Measurements from ENCODE around the gene FAM81A.

Gene FAM81A

GRCh38 chr15:59532770-59533379 is 94.9 kb downstream of the FAM81A start:
- H3K9ac ChIP-seq (ENCODE audit: low read depth, low read length): no peak overlapping the region
- peaks cover 2% of the 10 kb centered on the region for H3K4me1 ChIP-seq (ENCODE audit: control insufficient read depth, insufficient read depth, low read length)
- H3K4me3 ChIP-seq (ENCODE audit: low read depth, low read length): no peak overlapping the region
- no peaks in the 10 kb centered on the region for H3K9me3 ChIP-seq (ENCODE audit: control insufficient read depth, insufficient read depth, low read length)
- H3K36me3 ChIP-seq (ENCODE audit: control insufficient read depth, insufficient read depth, low read length): no peaks in the 10 kb centered on the region
- peaks cover 2% of the 10 kb centered on the region for H3K27me3 ChIP-seq (ENCODE audit: control insufficient read depth, insufficient read depth, low read length)

GRCh38 chr15:59536553-59536952 is 98.6 kb downstream of the FAM81A start:
- H3K36me3 ChIP-seq (ENCODE audit: control insufficient read depth, insufficient read depth, low read length): no peaks in the 10 kb centered on the region
- no peak overlapping the region for H3K9ac ChIP-seq (ENCODE audit: low read depth, low read length)
- no peaks in the 10 kb centered on the region for H3K9me3 ChIP-seq (ENCODE audit: control insufficient read depth, insufficient read depth, low read length)
- H3K27me3 ChIP-seq (ENCODE audit: control insufficient read depth, insufficient read depth, low read length): peaks cover 9% of the 10 kb centered on the region
- H3K4me1 ChIP-seq (ENCODE audit: control insufficient read depth, insufficient read depth, low read length): no peaks in the 10 kb centered on the region
- H3K4me3 ChIP-seq (ENCODE audit: low read depth, low read length): no peak overlapping the region

DNA sequence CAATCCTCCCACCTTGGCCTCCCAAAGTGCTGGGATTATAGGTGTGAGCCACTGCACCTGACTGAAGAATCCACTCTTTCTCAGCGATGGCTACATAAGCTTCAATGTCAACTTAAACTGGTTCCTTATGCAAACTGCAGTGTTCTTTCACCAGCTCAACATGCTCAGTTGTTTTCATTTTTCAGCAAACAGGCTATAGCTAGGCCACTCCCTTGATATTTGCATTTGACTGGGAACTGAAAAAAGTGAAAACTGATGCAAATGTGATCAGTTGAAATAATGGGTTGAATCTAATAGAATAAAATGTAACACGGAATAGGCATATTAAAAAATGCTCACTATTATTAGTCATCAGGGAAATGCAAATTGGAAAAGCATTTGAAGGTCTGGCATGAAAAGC is 99.4 kb downstream of the FAM81A start:
- H3K9ac ChIP-seq (ENCODE audit: low read depth, low read length): no peak overlapping the region
- no peak overlapping the region for H3K4me3 ChIP-seq (ENCODE audit: low read depth, low read length)
- H3K27me3 ChIP-seq (ENCODE audit: control insufficient read depth, insufficient read depth, low read length): peaks cover 15% of the 10 kb centered on the region
- H3K4me1 ChIP-seq (ENCODE audit: control insufficient read depth, insufficient read depth, low read length): no peaks in the 10 kb centered on the region
- no peaks in the 10 kb centered on the region for H3K9me3 ChIP-seq (ENCODE audit: control insufficient read depth, insufficient read depth, low read length)
- no peaks in the 10 kb centered on the region for H3K36me3 ChIP-seq (ENCODE audit: control insufficient read depth, insufficient read depth, low read length)

DNA sequence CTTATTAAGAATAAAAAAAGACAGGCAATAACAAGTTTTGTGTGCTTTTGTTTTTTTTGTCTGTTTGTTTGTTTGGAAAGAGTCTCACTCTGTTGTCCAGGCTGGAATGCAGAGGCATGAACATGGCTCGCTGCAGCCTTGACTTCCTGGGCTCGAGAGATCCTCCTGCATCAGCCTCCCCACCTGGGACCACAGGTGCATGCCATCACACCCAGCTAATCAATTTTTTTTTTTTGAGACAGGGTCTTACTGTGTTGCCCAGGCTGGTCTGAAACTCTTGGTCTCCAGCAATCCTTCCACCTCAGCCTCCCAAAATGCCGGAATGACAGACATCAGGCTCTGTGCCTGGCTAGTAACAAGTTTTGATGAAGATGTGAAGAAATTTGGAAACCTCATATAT is 100.5 kb downstream of the FAM81A start:
- Histone ChIP-seq H3K9me3 (ENCODE audit: control insufficient read depth, insufficient read depth, low read length) (no peaks in the 10 kb centered on the region), H3K4me1 (ENCODE audit: control insufficient read depth, insufficient read depth, low read length) (no peaks in the 10 kb centered on the region), H3K36me3 (ENCODE audit: control insufficient read depth, insufficient read depth, low read length) (no peaks in the 10 kb centered on the region), H3K4me3 (ENCODE audit: low read depth, low read length) (no peak overlapping the region), H3K27me3 (ENCODE audit: control insufficient read depth, insufficient read depth, low read length) (peaks cover 26% of the 10 kb centered on the region), H3K9ac (ENCODE audit: low read depth, low read length) (no peak overlapping the region)

GRCh38 chr15:59539799-59540198 is 101.8 kb downstream of the FAM81A start:
- no peaks in the 10 kb centered on the region for H3K36me3 ChIP-seq (ENCODE audit: control insufficient read depth, insufficient read depth, low read length)
- H3K4me1 ChIP-seq (ENCODE audit: control insufficient read depth, insufficient read depth, low read length): no peaks in the 10 kb centered on the region
- no peak overlapping the region for H3K4me3 ChIP-seq (ENCODE audit: low read depth, low read length)
- no peaks in the 10 kb centered on the region for H3K9me3 ChIP-seq (ENCODE audit: control insufficient read depth, insufficient read depth, low read length)
- peaks cover 39% of the 10 kb centered on the region for H3K27me3 ChIP-seq (ENCODE audit: control insufficient read depth, insufficient read depth, low read length)
- H3K9ac ChIP-seq (ENCODE audit: low read depth, low read length): no peak overlapping the region

DNA sequence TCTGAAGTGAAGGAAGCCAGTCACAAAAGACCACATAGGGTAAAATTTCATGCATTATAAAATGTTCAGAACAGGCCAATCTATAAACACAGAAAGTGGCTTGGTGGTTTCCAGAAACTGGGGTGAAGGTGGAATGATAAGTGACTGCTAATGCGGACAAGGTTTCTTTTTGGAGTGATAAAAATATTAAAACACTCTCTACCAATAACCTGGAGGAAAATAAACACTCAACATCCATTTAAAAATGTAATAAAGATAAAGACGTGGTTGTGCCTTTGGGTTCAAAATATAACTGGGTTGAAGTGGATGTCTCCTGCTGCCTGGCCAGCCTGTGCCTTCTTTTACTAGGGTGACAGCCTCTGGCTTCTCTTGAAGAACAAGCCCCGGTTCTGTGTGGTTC is 102.7 kb downstream of the FAM81A start:
- H3K36me3 ChIP-seq (ENCODE audit: control insufficient read depth, insufficient read depth, low read length): no peaks in the 10 kb centered on the region
- peaks cover 41% of the 10 kb centered on the region for H3K27me3 ChIP-seq (ENCODE audit: control insufficient read depth, insufficient read depth, low read length)
- peaks cover under 1% of the 10 kb centered on the region for H3K4me1 ChIP-seq (ENCODE audit: control insufficient read depth, insufficient read depth, low read length)
- H3K9ac ChIP-seq (ENCODE audit: low read depth, low read length): no peak overlapping the region
- no peaks in the 10 kb centered on the region for H3K9me3 ChIP-seq (ENCODE audit: control insufficient read depth, insufficient read depth, low read length)
- H3K4me3 ChIP-seq (ENCODE audit: low read depth, low read length): no peak overlapping the region

DNA sequence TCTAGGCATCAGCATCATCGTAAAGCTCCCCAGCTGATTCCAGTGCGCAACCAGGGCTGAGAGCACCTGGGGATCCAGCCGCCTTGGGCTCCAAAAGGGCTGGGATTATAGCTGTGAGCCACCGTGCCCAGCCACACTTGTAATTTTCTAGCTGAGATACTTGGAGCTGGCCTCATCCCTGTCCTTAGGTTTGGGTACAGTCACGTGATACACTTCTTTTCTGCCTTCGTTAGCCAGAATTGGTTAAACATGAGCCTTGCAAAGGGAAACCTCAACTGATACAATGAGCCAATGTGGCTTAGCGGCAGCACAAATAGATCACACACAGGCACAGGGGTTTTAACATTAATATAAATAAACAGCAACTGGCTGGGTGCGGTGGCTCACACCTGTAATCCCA is 103.8 kb downstream of the FAM81A start:
- H3K9me3 ChIP-seq (ENCODE audit: control insufficient read depth, insufficient read depth, low read length): no peaks in the 10 kb centered on the region
- H3K27me3 ChIP-seq (ENCODE audit: control insufficient read depth, insufficient read depth, low read length): peaks cover 52% of the 10 kb centered on the region
- H3K4me1 ChIP-seq (ENCODE audit: control insufficient read depth, insufficient read depth, low read length): peaks cover 6% of the 10 kb centered on the region
- H3K36me3 ChIP-seq (ENCODE audit: control insufficient read depth, insufficient read depth, low read length): no peaks in the 10 kb centered on the region
- H3K9ac ChIP-seq (ENCODE audit: low read depth, low read length): no peak overlapping the region
- no peak overlapping the region for H3K4me3 ChIP-seq (ENCODE audit: low read depth, low read length)

GRCh38 chr15:59543721-59544547 is 105.9 kb downstream of the FAM81A start:
- H3K4me1 ChIP-seq (ENCODE audit: control insufficient read depth, insufficient read depth, low read length): peaks cover 10% of the 10 kb centered on the region
- peaks cover 74% of the 10 kb centered on the region for H3K27me3 ChIP-seq (ENCODE audit: control insufficient read depth, insufficient read depth, low read length)
- no peak overlapping the region for H3K9ac ChIP-seq (ENCODE audit: low read depth, low read length)
- H3K4me3 ChIP-seq (ENCODE audit: low read depth, low read length): peak overlapping the region; percentile 6
- H3K9me3 ChIP-seq (ENCODE audit: control insufficient read depth, insufficient read depth, low read length): no peaks in the 10 kb centered on the region
- no peaks in the 10 kb centered on the region for H3K36me3 ChIP-seq (ENCODE audit: control insufficient read depth, insufficient read depth, low read length)

DNA sequence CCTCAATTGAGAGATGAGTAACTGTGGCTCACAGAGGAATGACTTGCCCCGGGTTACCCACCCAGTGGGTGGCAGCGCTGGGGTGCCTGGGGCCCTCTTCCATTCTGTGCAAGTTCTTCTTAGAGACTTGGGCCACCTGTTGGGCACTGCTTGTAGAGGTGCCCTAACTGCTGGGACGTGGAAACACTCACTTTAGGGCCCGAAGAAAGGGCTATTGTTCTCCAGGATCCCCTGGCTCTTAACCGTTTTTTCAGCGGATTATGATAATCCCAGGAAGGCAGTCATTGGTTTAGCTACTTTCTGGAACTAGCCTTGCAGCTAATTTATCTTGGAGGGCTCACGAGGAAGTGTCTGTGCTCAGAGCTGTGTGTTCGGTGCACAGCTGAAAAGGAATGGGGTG is 107.6 kb downstream of the FAM81A start:
- peaks cover 16% of the 10 kb centered on the region for H3K4me1 ChIP-seq (ENCODE audit: control insufficient read depth, insufficient read depth, low read length)
- H3K36me3 ChIP-seq (ENCODE audit: control insufficient read depth, insufficient read depth, low read length): no peaks in the 10 kb centered on the region
- H3K4me3 ChIP-seq (ENCODE audit: low read depth, low read length): no peak overlapping the region
- H3K9ac ChIP-seq (ENCODE audit: low read depth, low read length): no peak overlapping the region
- H3K27me3 ChIP-seq (ENCODE audit: control insufficient read depth, insufficient read depth, low read length): peaks cover 79% of the 10 kb centered on the region
- no peaks in the 10 kb centered on the region for H3K9me3 ChIP-seq (ENCODE audit: control insufficient read depth, insufficient read depth, low read length)

DNA sequence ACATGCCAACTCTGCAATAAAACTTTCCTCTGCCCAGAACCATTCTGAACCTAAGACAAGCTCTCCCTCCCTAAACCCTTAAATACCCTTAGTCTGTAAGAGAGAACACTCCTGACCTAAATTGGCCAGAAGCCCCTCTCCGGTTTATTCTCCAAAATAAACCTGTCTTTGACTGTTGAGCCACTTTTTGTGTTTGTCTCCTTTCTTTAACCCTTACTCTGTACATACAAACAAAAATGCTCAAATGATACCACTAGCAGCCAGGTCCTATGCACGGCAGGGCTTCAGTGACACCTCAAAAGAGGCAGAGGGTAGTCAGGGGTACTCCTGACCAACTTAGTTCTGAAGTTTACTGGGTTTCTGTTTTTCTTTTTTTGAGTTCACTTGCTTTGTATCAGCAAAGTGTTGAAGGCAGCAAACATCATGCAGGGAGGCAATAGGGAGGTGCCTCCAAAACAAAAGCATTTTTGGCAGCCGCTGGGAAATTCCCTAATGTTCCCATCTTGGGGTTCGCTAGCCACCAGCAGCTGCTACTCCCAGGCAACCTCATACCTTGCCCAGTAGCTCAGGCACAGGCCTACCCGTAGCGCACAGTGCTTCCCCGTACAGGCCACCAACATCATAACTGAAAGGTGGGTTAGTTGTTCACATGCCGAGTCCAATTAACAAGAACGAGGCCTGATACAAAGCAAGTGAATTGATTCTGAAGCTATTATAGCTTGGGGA is 110.7 kb downstream of the FAM81A start:
- H3K27me3 ChIP-seq (ENCODE audit: control insufficient read depth, insufficient read depth, low read length): peaks cover 74% of the 10 kb centered on the region
- no peaks in the 10 kb centered on the region for H3K36me3 ChIP-seq (ENCODE audit: control insufficient read depth, insufficient read depth, low read length)
- H3K9ac ChIP-seq (ENCODE audit: low read depth, low read length): no peak overlapping the region
- H3K4me3 ChIP-seq (ENCODE audit: low read depth, low read length): no peak overlapping the region
- no peaks in the 10 kb centered on the region for H3K9me3 ChIP-seq (ENCODE audit: control insufficient read depth, insufficient read depth, low read length)
- H3K4me1 ChIP-seq (ENCODE audit: control insufficient read depth, insufficient read depth, low read length): peaks cover 18% of the 10 kb centered on the region

- H3K9me3 ChIP-seq (ENCODE audit: control insufficient read depth, insufficient read depth, low read length): no peaks in the 10 kb centered on the region
- H3K36me3 ChIP-seq (ENCODE audit: control insufficient read depth, insufficient read depth, low read length): no peaks in the 10 kb centered on the region
- H3K9ac ChIP-seq (ENCODE audit: low read depth, low read length): no peak overlapping the region
- peaks cover 70% of the 10 kb centered on the region for H3K27me3 ChIP-seq (ENCODE audit: control insufficient read depth, insufficient read depth, low read length)
- peaks cover 18% of the 10 kb centered on the region for H3K4me1 ChIP-seq (ENCODE audit: control insufficient read depth, insufficient read depth, low read length)
- no peak overlapping the region for H3K4me3 ChIP-seq (ENCODE audit: low read depth, low read length)
Observed at GRCh38 chr15:59549301-59550185, 111.6 kb downstream of the FAM81A start.
